Superior temporal gyrus (tissue), 1 donor: Measurements from ENCODE around the gene NAPA.

Source experiments
- DNase-seq: peaks from one replicate; pipeline ENCODE4 v3.0.0-alpha.2; 2016; ENCODE audit errors: extremely low spot score

The NAPA gene

GRCh38 chr19:47514869-47515588 lies at the start of gene NAPA:
Gene NAPA, minus strand, starts transcription at chr19:47515063. Its CDS starts 123 bp downstream, at chr19:47514940.
- peak; percentile 100 for DNase-seq

- no peak for DNase-seq
These were observed 49.2 kb upstream of the NAPA start for GRCh38 chr19:47564081-47564480.

GRCh38 chr19:47561440-47562057 lies 46.7 kb upstream of the NAPA start:
- no peak for DNase-seq

- no peak for DNase-seq
These were observed 46.1 kb upstream of the NAPA start for GRCh38 chr19:47560999-47561398.

GRCh38 chr19:47550129-47550528 lies 35.3 kb upstream of the NAPA start:
- no peak for DNase-seq

GRCh38 chr19:47549261-47549862 lies 34.5 kb upstream of the NAPA start:
- no peak for DNase-seq

GRCh38 chr19:47547199-47547598 lies 32.3 kb upstream of the NAPA start:
- DNase-seq: no peak

- DNase-seq: no peak
These were observed 30.4 kb upstream of the NAPA start for GRCh38 chr19:47545061-47545948.

- no peak for DNase-seq
These were observed 29.6 kb upstream of the NAPA start for GRCh38 chr19:47544476-47544875.

- DNase-seq: no peak
These were observed 29.2 kb upstream of the NAPA start for GRCh38 chr19:47544075-47544474.

- DNase-seq: no peak
These were observed 27.2 kb upstream of the NAPA start for GRCh38 chr19:47542030-47542475.

GRCh38 chr19:47541518-47541917 lies 26.7 kb upstream of the NAPA start:
- no peak for DNase-seq

- no peak for DNase-seq
These were observed 25.9 kb upstream of the NAPA start for GRCh38 chr19:47540748-47541147.

- DNase-seq: no peak
These were observed 25.0 kb upstream of the NAPA start for GRCh38 chr19:47539747-47540311.

GRCh38 chr19:47538812-47539211 lies 23.9 kb upstream of the NAPA start:
- DNase-seq: no peak

- DNase-seq: no peak
These were observed 22.6 kb upstream of the NAPA start for GRCh38 chr19:47537493-47537892.

GRCh38 chr19:47534628-47535027 lies 19.8 kb upstream of the NAPA start:
- DNase-seq: no peak

- DNase-seq: no peak
These were observed 17.0 kb upstream of the NAPA start for GRCh38 chr19:47531640-47532387.

- DNase-seq: no peak
These were observed 14.3 kb upstream of the NAPA start for GRCh38 chr19:47529018-47529742.

GRCh38 chr19:47526798-47527197 lies 11.9 kb upstream of the NAPA start:
- DNase-seq: no peak
